M059J (cell line): Measurements from ENCODE around the gene BSND. TPM values are rescaled to one million over a fixed set of nuclear protein-coding genes. Genes with fewer than 3 reads are reported as not detected.
"Not testable (repeated sequence)": the region's sequence is repeated elsewhere in the genome, so short reads cannot be mapped to it uniquely, and the experiment has no call there.

Experiments
- DNase-seq: peaks from one replicate; pipeline ENCODE4 v3.0.0-alpha.2; 2012; ENCODE audit warnings: low read depth
- total RNA-seq: library from RNA; depleted of rRNA; stranded (reverse); fragments of >200 nt; shearing (Covaris generic); gene quantifications from 2 replicates; pipeline ENCODE4 v1.2.3, GENCODE V29; 2014

The BSND gene
- total RNA-seq, 1 experiment from 2014 or later, result not detected

- no peak for DNase-seq
These were observed 17.2 kb downstream of the BSND start for GRCh38 chr1:55015731-55016620.

DNA sequence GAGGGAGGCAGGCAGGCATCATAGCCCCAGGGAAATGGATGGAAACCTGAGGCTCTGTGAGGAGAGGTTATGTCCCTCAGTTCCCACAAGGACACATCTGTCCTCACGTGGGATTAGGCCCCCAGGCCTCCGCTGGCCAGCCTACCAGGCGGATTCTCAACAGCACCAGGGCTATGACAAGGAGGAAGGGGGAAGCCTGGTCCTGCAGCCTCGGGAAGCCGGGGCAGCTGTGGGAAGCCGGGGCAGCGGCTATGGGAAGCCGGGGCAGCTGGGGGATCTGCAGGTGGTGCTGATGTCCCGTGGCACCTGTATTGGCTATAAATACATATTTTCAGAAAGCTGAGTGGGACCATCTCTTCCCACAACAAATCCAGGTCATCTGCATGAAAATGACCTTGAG is 19.7 kb downstream of the BSND start:
- no peak for DNase-seq

DNA sequence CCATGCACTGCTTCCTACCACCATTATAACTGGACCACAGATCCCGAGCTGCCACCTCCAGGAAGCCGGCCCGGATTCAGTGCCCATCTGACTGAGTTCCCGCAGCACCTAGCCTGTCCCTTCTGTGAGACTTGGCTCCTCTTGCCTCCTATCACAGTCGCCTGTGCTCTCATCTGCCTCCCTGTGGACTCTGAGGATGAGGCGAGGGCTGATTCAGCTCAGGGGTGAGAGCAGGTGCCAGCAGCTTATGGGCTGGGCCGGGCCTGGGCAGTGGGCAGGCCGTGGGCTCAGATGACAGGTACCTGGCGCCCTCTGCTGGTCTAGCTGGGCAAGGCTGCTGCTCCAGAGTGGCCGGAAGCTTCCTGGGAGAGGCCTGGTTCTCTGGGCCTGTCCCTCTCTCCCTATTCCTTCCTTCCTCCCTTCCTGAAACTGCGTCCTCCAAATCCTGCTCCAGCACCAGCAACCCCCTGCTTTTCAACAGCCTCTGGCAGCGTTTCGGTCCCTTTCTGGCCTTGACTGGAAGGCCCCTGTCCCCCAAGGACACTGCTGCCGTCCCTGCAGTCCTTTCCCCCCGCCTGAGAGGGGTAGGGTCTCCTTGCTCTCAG is 23.3 kb downstream of the BSND start:
- peak; percentile 92 for DNase-seq

DNA sequence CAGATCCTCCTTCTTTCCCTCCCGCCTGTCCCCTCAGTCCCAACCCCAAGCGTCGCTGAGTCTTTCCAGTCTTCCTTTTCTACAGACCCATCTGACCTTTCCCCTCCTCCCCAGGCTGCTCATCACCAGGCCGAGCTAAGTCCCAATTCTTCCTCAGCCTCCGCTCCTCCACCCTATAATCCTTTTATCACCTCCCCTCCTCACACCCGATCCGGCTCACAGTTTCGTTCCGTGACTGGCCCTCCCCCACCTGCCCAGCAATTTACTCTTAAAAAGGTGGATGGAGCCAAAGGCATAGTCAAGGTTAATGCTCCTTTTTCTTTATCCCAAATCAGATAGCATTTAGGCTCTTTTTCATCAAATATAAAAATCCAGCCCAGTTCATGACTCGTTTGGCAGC is 25.4 kb downstream of the BSND start:
- DNase-seq, result not testable (repeated sequence)

DNA sequence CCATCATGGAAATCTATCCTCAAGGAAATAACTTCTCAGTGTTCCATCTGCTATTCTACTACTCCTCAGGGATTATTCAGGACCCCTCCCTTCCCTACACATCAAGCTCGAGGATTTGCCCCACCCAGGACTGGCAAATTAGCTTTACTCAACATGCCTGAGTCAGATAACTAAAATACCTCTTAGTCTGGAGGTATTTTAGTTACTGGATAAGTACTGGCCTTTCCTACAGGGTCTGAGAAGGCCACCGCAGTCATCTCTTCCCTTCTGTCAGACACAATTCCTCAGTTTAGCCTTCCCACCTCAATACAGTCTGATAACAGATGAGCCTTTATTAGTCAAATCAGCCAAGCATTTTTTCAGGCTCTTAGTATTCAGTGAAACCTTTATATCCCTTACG is 27.9 kb downstream of the BSND start:
- not testable (repeated sequence) for DNase-seq

DNA sequence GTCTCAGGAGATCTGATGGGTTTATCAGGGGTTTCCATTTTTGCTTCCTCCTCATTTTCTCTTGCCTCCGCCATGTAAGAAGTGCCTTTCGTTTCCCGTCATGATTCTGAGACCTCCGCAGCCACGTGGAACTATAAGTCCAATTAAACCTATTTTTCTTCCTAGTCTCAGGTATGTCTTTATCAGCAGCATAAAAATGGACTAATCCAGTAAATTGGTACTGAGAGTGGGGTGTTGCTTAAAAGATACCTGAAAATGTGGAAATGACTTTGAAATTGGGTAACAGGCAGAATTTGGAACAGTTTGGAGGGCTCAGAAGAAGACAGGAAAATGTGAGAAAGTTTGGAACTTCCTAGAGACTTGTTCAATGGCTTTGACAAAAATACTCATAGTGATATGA is 32.4 kb downstream of the BSND start:
- not testable (repeated sequence) for DNase-seq

DNA sequence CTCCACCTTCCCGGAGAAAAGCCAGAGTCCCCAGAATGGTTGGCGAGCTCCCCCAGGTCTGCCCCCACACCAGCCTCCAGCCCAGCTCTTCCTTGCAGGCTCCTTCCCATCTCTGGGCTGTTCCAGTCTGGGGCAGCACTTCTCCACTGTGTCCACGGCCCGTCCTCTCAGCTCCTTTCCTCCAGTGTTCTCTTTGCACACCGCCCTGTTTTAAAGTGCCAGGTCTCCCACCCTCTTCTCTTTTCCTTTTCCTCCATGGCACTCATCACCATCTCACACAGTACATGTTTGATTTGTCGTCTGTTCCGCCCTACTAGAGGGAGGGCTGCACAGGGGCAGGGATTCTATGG is 34.5 kb downstream of the BSND start:
- DNase-seq, result no peak

DNA sequence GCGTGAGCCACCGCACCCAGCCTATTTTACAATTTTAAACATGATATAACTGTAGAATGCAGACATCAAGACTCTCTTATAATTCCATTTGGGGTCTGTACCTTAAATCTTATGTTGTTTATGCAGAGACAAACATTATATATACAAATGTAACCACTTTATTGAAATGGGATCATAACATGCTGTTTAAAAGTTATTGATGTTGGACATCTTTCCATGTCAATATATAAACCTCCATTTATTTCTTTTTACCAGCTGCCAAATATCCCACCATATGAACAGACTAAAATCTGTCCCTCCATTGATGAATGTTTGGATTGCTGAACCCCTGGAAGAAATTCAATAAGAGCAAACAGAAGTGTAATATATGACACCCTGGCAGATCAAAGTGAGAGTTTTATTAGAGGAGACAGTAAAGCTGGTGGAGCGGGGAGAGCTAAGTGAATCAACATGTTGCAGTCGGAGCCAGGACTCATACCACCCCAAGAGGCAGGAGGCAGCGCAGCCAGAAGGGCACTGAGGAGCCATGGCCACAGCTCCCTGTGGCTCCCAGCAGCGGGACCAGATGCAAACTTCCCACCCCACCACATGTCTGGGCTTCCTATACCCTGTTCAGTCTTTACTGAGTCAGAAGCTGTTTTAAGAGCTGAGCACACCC is 35.9 kb downstream of the BSND start:
- no peak for DNase-seq

- no peak for DNase-seq
These were observed 37.2 kb downstream of the BSND start for GRCh38 chr1:55035904-55036303.

- no peak for DNase-seq
These were observed 39.2 kb downstream of the BSND start for GRCh38 chr1:55037733-55038551.

GRCh38 chr1:55038552-55038838 is 39.8 kb downstream of the BSND start:
- DNase-seq, result no peak

DNA sequence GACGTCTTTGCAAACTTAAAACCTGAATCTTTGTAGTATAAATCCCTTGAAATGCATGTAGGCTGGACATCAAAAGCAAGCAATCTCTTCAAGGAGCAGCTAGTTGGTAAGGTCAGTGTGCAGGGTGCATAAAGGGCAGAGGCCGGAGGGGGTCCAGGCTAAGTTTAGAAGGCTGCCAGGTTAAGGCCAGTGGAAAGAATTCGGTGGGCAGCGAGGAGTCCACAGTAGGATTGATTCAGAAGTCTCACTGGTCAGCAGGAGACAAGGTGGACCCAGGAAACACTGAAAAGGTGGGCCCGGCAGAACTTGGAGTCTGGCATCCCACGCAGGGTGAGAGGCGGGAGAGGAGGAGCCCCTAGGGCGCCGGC is 40.2 kb downstream of the BSND start:
- DNase-seq, result no peak

- DNase-seq, result no peak
These were observed 40.8 kb downstream of the BSND start, which contains the start of gene PCSK9 for GRCh38 chr1:55039342-55040082. Gene PCSK9, plus strand, starts transcription at chr1:55039548. Its CDS starts 290 bp downstream, at chr1:55039838.

GRCh38 chr1:55040083-55040932 is 41.6 kb downstream of the BSND start:
- no peak for DNase-seq

DNA sequence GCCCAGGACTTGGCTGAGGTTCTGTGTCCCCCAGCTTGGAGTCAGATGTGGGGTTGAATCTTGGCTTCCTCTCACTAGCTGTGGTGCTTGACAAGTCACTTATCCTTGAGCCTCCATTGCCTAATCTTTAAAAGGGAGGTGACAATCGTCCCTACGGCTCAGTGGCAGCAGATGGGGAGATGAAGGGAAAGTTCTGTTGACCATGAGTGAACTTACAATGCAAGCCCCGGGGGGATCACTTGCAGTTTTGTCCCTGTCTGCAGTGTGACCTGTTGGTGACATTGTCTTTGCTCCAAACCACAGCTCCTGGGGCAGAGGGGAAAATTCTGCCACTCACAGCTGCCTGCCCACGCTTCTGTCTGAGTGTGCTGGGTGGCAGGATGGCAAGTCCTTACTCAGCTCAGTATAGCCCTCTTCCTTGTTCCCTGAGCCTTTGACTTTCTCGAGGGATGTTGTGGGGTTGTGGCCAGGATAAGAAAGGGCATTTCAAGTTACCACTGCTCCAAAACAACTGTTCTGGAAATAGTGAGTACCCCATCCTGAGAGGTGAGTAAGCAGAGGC is 42.3 kb downstream of the BSND start:
- no peak for DNase-seq

DNA sequence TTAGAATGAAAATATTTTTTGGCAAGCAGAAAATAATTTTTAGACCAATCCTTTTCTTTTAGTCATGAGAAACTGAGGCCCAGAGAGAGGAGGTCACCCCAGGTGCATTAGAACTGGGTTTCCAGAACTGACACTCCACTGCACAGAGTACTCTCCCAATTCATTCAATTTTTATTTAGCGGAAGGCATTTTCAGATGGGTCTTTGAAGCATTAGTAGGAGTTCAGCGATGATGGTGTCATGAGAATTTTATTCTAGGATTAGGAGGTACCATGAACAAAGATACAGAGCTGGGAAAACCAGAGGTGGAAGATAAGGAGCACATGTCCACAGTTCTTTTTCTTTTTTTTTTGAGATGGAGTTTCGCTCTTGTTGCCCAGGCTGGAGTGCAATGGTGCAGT is 42.9 kb downstream of the BSND start:
- no peak for DNase-seq

DNA sequence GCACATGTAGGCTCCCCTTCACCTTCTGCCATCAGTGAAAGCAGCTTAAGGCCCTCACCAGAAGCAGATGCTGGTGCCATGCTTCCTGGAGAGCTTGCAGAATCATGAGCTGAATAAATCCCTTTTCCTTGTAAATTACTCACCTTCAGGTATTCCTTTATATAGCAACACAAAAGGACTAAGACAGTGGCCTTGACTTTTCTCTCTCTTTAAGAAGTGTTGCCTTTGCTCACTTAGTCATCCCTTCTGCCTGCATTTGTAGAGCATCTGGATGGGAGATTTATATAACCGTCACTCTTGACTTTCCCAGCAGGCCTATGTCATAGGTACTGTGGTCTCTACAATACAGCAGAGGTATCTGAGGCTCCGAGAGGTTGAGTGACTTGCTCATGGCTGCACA is 44.3 kb downstream of the BSND start:
- DNase-seq, result no peak

DNA sequence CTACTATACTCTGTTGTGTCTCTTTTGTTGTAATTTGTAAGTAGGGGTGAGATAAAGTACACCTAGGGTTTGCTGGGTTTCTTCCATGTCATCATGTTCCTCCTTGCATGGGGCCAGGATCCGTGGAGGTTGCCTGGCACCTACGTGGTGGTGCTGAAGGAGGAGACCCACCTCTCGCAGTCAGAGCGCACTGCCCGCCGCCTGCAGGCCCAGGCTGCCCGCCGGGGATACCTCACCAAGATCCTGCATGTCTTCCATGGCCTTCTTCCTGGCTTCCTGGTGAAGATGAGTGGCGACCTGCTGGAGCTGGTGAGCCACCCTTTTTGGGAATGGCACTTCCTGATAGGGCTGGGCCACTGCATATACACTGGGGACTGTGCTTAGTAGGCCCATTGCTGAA is 45.0 kb downstream of the BSND start:
- no peak for DNase-seq

GRCh38 chr1:55044617-55045397 is 46.1 kb downstream of the BSND start:
- no peak for DNase-seq
